A204.1 (cell line): Measurements from ENCODE around the gene CNTN5.

Experiments used
- FAIRE-seq: peaks from 2 replicates; lab custom pipeline; 2012; peaks lifted over from hg19 to GRCh38; lab: Jason Lieb, UNC

The CNTN5 gene

DNA sequence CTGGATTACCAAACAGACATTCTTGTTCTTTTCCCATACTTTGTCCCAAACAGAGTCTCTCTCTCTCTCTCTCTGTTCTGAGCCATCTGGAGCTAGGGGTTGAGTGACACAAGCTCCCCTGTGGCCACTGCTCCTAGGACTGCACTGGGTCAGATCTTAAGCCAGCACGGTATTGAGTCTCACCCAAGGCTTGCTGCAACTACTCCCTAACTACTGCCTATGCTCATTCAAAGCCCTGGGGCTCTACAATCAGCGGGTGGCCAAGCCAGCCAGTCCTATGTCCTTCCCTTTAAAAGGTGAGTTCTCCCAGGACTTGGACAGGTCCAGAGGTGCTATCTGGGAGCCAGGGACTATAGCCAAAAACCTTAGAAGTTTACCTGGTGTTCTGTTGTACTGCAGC, 385.6 kb downstream of the CNTN5 start:
- no peak for FAIRE-seq

DNA sequence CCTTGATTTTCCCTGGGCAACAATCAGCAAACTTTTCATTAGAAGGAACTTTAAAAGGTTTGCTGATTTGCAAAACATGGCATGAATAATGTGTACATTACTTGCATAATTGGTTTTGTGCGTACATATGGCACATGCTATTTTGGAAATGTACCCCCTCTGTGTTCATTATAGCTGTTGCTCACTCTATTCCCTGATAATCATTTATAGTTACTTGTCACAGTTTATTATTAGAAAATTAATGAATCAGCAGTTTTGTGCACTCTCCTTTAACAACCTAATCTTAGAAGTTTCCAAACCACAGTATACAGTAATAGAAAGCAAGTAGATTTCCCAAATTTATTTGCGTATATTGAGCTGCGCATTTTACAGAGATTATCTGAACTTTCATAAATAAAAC, 389.9 kb downstream of the CNTN5 start:
- FAIRE-seq = no peak

DNA sequence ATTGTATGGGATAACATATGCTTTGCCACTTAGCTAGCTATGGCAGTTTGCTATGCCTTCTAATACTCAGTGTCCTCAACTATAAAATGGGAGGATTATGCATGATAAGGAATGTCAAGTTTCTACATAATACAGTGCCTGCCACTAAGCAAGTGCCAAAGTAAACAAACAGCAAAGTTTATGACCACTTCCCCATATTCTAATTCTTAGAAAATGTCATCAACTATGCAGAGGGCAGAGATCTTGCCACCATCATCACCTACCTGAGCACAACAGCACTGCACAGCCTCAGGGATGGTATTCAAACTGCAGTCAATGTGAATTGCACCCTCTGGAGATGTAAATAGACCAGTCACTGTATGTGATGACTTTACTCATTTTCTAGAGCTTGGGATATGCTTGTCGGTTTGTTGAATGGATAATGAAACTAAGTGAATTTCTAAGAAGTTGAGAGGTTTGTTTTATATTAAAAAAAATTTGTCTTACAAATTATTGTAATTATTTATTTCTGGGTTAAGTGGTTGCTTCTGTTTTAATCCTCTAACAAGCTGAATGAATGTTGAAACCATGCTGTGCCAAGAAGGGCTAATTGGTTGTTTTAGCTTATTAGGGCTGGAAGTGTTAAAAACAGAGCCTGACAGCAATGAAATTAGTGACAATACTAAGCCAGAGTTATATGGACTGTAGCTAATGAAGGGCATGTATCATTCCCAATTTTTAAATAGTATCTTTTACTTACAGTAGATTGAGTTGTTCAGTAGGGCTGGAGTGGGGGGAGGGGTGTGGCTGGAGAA, 398.4 kb downstream of the CNTN5 start:
- FAIRE-seq = no peak

DNA sequence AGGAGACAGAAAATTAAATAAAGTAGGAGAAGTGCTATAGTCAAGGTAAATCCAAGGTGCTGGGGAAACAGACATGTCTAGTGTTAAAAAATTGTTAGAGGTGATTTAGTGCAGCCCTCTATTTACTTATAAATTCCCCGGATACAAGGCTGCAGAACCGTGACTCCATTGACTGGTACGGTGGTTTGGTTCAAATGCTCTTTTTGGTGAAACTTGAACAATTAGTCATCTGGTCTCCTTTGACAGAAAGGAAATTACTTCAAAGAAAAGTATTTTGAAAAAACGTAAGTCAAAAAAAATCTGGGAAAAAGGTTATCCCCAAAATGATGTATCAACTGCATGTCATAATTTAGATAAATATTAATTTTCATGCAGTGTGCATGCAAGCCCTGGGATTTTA, 399.2 kb downstream of the CNTN5 start:
- no peak for FAIRE-seq

DNA sequence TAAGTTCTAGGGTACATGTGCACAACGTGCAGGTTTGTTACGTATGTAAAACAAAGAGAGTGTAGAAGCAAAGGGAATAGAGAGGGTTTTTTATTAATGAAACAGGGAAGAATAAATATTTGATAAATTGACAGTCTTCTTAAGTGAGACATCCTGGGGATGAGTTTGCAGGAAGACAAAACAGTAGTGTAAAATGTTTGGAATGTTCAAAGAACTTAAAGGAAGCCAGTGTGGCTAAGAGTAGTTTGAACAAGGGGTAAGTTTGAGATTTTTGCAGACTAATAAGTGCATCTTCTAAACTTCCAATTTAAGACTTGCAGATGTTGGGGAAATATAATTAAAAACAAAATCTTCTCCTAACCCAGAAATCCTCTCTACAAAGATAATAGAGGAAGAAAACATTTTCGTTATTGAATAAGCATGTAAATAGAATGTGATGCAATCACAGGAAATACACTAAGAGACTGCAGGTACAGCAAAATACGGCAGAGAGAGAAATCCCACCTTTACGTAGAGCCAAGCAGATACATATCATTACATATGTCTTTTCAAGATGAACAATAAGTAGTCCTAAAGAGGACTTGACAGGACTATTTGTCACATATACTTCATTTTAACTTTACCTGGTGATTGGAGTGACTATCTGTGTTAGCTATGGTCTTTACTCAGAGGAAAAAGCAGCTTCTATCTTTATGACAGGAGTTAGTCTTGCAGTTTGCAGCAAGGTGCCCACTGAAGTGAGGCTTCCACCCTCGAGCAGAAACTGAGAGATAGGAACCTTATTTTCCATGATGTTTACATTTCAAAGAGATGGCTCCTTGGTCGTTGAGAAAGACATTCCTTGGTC, 402.1 kb downstream of the CNTN5 start:
- no peak for FAIRE-seq

DNA sequence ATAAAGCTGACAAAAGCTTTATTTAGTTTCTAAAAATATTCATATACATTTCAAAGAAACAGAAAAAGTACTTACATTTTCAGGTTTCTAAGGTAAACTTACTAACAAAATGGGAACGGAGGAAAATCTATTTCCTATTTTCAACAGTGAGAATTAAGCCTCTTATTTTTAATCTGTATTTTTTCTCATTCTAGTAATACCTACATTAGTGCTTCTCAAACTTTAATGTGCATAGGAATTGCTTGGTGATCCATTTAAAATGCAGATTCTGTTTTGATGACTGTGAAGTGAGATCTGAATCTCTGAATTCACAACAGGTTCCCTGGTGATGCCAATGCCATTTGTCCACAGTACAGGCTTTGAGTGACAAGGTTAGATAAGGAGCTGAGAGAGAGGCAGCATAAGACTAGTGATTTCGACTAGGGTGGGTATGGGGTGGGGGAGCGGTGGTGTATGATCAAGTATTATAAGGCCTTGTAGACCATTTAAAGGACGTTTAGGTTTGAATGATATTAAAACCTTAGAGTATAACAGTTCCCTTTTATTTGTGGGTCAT, 402.8 kb downstream of the CNTN5 start:
- no peak for FAIRE-seq

DNA sequence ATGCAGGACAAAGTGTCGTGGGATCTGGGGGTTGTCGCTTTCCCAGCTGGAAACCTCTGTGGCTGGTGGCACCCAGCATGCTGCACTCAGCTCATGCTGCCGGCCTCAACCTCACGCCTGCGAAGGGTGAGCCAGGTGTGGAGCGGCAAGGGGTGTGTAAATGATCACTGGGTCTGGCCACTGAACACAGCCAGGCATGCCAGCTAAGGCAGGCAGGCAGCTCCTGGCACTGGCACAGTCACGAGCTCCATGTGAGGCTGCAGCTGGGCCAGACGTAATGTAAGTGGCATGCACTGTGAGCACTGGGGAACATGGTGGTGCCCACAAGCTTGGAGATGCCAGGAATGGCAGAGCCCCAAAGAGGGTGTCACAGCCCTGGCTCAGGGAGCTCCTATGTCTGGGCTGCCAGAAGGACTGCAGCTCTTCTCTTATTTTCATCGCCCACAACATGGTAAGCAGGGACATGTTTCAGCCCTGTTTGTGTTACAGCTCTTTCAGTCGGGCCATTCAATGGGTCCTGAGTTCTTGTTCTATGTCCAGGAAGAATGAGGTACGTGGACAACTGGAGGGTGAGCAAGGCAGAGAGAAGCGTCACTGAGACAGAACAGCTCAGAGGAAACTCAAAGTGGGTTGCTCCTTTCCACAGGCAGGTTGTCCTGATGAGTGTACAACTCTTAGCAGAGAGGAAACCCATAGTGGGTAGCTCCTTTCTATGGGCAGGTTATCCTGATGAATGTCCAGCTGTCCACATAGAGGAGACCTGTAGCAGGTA, 403.8 kb downstream of the CNTN5 start:
- no peak for FAIRE-seq

DNA sequence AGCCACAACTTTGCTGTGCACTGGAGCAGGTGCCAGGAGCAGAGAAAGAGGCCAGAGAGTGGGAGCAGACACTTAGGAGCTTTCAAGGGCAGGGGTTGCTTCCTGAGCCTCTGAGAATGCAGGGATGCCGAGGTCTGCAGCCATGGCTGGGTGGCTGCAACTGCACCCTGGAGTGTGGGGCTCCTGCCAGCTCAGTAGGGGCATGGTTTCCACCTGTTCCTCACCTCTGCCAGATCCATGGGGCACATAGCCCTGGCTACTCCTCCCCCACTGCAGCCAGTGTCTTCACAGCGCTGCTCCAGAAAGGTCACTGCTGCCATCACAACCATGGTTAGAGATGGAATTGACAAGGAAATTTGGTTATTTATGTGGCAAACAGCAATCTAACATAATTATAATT, 404.8 kb downstream of the CNTN5 start:
- no peak for FAIRE-seq

DNA sequence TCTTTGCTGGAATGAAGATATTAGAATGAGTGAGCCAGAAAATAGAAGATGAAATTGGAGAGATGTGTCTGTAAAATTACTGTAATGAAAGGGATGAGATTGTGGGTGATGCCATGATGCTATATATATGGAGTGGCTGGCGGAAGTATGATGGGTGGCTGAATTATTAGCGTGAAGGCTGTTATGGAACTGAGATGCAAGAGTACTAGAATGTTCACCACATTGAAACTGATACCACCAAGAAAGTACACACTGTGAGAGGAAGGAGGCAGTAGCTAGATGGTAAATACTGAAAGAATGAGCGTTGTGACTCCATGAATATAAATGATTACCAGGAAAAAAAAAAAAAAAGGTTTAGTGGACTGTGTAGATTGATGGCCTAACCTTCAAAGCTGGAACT, 411.9 kb downstream of the CNTN5 start:
- FAIRE-seq = no peak

DNA sequence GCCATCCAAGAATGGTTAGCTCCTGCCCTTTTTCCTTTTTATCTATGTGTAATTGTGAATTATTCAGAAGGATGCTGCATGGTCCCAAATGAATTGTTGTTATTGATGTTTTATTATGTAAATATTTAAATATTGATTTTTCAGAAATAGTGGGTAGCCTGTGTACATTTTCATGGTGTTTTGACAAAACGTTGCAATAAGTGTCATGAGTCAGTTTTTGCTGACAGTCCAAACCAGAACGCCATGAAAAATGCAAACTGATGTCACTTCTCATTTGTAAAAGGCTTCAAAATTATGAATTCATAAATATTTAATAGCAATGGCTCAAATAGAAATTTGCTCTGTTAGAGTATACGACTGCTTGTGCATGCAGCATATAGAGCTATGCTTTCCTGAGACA, 422.5 kb downstream of the CNTN5 start:
- FAIRE-seq = no peak

DNA sequence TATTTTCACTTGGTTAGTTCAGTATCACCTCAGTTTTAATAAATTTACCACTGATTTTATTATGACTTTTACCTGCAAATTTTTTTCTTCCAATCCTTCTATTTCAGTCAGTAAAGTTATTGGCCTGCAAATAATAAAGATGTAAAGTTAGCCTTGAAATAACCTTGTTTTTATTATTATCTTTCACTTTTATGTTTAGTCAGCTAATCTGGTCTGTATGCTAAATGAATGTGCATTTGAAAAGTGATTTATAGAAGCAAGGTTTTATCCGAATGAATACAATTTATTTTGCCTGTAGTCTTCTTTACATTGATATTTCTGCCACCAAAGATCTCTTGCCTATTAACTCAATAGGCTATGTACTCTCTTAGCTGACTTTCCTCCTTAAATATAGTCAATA, 425.7 kb downstream of the CNTN5 start:
- no peak for FAIRE-seq

DNA sequence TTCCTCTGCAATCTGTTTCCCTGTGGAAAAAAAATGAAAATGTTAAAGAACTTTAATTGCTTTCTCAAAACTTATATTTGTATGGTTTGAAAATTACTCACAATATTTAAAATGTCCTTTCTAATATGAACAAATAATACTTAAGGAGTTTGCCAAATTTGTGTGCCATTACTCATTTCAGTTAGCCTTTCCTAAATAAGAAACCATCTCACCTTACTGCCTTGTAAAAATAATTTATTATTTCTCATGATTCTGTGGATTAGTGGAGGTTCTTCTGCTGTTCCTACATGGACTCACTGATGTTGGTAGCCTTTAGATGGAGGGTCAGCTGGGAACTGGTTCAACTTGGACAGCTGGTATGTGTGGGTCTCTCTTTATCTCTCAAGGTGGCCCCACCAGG, 428.6 kb downstream of the CNTN5 start:
- no peak for FAIRE-seq

DNA sequence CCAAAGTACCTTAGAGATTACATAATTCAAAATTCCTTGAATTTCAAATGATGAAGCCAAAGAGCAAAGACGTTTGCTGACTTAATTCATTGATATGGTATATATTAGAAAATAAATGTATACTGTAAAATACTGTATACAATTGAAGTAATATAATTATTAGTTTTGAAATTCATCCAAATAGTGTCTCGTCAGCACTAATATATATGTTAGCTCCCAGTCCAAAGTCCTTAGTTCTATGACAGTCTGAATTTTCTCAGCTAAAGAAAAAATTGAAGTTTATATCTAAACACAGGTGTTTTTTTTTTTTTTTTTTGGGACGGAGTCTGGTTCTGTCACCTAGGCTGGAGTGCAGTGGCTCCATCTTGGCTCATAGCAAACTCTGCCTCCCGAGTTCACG, 431.3 kb downstream of the CNTN5 start:
- FAIRE-seq = no peak

DNA sequence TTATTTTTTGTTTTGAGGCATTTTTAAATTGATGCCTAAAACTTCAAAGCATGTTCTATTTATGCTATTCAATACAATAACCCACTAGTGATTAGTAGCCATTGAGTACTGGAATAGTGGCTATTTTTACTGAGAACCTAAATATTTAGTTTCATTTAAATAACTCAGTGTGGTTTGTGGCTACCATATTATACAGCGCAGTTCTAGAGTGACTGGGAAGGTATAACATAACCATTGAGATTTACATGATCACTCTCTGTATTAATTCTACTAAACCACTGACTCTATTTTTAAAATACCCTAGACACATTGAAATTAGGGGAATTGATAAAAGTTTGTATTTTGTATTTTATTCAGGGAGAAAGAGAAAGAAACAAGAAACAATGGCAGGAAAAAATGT, 441.2 kb downstream of the CNTN5 start:
- FAIRE-seq = no peak

DNA sequence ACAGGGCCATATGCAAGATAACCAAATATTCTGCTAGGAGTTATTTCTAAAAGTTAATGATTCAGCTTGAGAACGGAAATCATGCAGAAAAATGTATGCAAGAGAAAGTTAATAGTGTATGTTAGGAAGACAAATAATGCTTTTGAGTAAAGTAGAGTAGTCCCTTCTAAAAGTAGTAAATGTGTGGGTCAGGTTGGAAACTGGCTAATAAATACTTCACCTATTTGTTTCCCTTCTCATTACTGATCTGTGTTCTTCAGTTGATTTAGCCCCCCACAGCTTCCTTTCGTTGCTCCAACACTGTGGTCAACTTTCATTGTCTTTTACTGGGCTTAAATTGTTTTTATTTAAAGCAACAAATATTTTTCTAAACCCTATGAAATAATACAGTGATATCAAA, 444.2 kb downstream of the CNTN5 start:
- FAIRE-seq = no peak

DNA sequence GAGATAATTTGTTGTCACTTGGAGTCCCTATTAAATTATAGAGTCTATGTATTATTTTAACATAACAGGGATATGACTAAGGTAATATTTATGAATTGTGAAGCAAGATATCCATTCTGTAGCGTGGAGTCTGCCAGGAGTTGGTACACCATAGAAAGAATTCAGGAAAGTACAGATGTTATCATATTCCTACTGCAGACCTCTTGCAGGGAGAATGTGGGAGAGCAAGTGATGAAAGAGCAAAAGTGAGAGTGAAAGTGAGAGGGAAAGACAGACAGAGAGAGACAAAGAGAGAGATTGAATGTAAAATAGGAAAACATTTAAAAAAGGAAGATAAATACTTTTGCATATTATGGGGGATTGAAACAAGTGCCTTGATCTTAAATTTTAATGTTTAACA, 468.8 kb downstream of the CNTN5 start:
- no peak for FAIRE-seq

DNA sequence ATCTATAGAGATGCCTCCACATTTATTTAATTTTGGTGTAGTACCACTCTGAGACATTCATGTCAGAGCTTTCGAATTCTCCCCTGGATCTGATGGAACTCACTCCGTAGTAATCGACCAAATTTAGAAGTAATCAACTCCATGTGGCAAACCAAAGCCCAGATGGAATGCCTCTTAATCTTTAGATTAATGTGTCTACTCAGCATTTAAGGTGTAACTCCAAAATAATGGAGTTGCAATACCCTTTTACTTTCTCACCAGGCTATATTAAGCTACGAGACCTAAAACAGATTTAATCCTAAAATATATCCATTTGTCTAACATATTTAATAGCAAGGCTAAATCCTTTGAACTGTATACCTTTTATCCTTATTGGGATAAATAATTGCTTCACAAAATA, 473.3 kb downstream of the CNTN5 start:
- no peak for FAIRE-seq

DNA sequence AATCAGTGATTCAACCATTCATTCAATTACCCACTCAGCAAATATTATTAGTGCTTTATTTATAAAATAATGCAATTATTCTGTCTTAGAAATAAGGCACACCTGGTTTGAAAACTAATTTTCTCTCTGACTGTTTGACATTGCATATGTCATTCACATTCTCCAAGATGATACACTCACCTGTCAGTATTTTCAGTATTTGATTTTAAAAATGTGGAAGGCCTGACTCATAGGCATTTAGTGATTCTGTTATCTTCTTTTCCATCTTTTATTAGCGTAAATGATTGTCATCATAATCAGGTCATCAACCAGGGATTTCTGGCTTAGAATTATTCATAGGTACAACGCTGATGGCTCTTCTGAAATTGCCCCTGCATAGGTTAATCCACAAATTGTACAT, 480.9 kb downstream of the CNTN5 start:
- FAIRE-seq = no peak

DNA sequence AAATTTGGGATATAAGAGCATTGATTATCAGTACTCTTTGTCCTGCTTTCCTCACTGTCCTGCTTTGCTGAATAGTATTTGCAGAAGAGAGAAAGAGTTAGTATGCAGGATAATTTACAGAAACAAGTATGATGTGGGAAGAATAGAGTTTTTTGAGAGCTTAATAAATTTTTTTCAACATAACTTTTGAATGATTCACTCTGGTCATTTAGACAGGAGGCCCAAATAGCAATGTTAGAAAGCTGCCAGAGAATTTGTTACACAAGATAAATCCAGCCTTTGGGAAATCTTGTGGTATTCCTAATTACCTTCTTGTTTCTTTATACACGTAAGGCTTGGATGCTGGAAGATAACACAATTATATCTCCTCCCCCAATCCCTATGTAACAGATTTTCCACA, 484.6 kb downstream of the CNTN5 start:
- FAIRE-seq = no peak

DNA sequence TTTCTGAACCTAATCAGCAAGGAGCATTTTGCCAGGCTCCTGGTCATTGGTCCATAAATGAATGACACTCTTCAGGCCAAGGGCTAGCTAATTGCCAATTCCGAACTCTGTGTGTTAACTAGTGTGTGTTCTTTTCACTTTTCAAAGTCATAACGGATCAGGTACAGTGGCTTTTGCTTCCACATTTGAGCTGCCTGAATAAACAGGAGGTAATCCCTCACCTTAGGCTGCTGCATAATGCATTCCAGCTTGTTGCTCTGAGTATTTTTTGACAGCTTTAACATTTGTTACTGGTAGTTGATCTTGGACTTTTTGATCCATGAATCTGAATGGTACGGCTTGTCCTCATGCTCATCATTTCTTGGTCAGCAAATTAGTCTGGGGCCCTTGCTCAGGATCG, 485.1 kb downstream of the CNTN5 start:
- FAIRE-seq = no peak

DNA sequence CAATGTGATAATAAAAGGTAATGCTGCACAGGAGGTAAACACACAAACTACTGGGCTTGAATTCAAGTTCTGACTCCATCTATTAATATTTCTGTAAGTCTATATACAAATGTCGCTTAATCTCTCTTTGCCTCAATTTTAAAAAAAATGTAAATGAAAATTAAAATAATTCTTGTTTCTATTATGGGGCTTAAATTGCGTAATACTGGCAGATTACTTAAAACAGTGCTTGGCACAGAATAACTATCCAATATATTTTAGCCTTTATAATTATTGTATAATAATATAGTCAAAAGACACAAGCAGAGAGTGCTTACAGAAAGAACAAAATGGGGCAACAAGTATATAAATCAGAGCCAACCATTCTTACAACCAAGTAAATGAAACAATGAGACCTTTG, 489.1 kb downstream of the CNTN5 start:
- no peak for FAIRE-seq

DNA sequence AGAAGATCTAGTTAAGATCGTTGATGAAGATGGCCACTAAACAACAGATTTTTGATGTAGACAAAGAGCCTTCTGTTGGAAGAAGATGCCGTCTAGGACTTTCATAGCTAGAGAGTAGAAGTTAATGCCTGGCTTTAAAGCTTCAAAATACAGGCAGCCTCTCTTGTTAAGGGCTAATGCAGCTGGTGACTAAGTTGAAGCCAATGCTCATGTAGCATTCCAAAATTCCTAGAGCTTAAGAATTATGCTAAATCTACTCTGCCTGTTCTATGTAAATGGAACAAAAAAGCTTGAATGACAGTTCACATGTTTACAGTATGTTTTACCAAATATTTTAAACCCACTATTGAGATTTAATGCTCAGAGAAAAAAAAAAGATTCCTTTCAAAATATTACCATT, 492.6 kb downstream of the CNTN5 start:
- FAIRE-seq = no peak

DNA sequence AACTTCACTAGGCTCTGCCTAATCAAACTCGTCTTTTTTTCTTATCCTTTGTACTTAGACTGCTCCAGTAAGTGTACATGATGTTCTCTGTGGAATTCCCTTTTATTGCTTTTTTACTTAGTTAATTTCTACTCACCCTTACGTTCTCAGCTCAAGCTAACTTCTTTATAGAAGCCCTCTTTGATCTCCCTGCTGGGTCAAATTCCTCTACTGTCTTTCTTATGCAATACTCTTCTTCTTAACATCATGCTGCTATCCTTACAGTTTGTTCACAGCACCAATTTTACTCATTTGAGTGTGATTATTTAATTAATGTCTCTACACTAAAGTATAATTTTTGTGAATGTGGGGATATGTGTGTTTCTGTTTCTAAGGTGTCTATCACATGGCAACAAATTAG, 498.3 kb downstream of the CNTN5 start:
- FAIRE-seq = no peak
